ENCODE data around the gene FUZ. TPM values are rescaled to one million over a fixed set of nuclear protein-coding genes. Genes with fewer than 3 reads are reported as not detected.

FUZ gene
- polyA plus RNA-seq, 1 of the 3 experiments (the other 2 are of a cell fraction), result 29.9 TPM

GRCh38 chr19:49761249-49761624, 51.9 kb downstream of the FUZ start:
- H3K27ac ChIP-seq (ENCODE audit: low read depth in 2 of 2, low read length in 1 of 2), result no peak overlapping the region

DNA sequence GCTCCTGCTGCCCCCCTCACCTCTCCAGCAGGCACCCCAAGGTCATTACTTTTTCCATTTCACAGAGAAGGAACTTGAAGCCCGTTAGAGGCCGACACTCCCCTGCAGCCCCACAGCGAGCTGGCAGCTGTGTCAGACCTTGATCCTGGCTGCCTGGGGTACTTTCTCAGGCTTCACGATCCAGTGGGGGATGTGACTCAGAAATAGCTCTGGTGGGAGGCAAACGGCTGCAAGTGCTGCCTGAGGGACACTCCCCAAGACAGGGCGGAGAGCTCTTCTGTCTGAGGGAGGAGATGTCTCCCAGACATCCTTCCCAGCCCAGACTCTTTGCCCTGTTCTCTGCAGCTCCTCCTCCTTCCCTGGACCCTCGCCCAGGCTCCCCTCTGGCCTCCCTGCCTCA, 54.8 kb downstream of the FUZ start:
- POLR2A ChIA-PET, result no interaction called here
- H3K27ac ChIP-seq (ENCODE audit: low read depth in 2 of 2, low read length in 1 of 2), result peak overlapping the region in 1 of 2 experiments; percentile 13; a peak in 2 of 4 replicates
- no peak for TF ChIP-seq SIN3A (IDR thresholded peaks at IDR 0.05; ENCODE audit: borderline replicate concordance, low read depth, low read length)
- TF ChIP-seq GATA2 (CRISPR knock-in tag; IDR thresholded peaks at IDR 0.05), result no peak
- TF ChIP-seq, protein P1, sequence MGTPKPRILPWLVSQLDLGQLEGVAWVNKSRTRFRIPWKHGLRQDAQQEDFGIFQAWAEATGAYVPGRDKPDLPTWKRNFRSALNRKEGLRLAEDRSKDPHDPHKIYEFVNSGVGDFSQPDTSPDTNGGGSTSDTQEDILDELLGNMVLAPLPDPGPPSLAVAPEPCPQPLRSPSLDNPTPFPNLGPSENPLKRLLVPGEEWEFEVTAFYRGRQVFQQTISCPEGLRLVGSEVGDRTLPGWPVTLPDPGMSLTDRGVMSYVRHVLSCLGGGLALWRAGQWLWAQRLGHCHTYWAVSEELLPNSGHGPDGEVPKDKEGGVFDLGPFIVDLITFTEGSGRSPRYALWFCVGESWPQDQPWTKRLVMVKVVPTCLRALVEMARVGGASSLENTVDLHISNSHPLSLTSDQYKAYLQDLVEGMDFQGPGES (IDR thresholded peaks at IDR 0.05; ENCODE audit: low read depth, low read length), result no peak
- TF ChIP-seq EP300 (IDR thresholded peaks at IDR 0.05; ENCODE audit: borderline replicate concordance in 1 of 2, low read depth in 1 of 2, low read length in 1 of 2), result no peak
- TF ChIP-seq ZBTB33 (IDR thresholded peaks at IDR 0.05; ENCODE audit: borderline replicate concordance, low read depth), result no peak
- TF ChIP-seq, protein P2, sequence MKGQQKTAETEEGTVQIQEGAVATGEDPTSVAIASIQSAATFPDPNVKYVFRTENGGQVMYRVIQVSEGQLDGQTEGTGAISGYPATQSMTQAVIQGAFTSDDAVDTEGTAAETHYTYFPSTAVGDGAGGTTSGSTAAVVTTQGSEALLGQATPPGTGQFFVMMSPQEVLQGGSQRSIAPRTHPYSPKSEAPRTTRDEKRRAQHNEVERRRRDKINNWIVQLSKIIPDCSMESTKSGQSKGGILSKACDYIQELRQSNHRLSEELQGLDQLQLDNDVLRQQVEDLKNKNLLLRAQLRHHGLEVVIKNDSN (IDR thresholded peaks at IDR 0.05; ENCODE audit: borderline replicate concordance, low read depth), result no peak
- no peak for TF ChIP-seq POLR2AphosphoS5 (IDR thresholded peaks at IDR 0.05; ENCODE audit: low read depth, low read length)
- no peak for TF ChIP-seq CHD2 (IDR thresholded peaks at IDR 0.05; ENCODE audit: low read length, partially characterized antibody)
- no peak for TF ChIP-seq TAF1 (IDR thresholded peaks at IDR 0.05; ENCODE audit: borderline replicate concordance, low read depth, low read length)
- no peak for TF ChIP-seq USF2 (IDR thresholded peaks at IDR 0.05; ENCODE audit: borderline replicate concordance, low read depth, low read length)
- no peak for TF ChIP-seq NRF1 (IDR thresholded peaks at IDR 0.05; ENCODE audit: low read depth, low read length)
- TF ChIP-seq NFIC (IDR thresholded peaks at IDR 0.05; ENCODE audit: borderline replicate concordance), result no peak
- TF ChIP-seq YY1 (IDR thresholded peaks at IDR 0.05; ENCODE audit: low read depth), result no peak
- TF ChIP-seq MXI1 (IDR thresholded peaks at IDR 0.05; ENCODE audit: low read depth, low read length), result no peak
- TF ChIP-seq, protein P3, sequence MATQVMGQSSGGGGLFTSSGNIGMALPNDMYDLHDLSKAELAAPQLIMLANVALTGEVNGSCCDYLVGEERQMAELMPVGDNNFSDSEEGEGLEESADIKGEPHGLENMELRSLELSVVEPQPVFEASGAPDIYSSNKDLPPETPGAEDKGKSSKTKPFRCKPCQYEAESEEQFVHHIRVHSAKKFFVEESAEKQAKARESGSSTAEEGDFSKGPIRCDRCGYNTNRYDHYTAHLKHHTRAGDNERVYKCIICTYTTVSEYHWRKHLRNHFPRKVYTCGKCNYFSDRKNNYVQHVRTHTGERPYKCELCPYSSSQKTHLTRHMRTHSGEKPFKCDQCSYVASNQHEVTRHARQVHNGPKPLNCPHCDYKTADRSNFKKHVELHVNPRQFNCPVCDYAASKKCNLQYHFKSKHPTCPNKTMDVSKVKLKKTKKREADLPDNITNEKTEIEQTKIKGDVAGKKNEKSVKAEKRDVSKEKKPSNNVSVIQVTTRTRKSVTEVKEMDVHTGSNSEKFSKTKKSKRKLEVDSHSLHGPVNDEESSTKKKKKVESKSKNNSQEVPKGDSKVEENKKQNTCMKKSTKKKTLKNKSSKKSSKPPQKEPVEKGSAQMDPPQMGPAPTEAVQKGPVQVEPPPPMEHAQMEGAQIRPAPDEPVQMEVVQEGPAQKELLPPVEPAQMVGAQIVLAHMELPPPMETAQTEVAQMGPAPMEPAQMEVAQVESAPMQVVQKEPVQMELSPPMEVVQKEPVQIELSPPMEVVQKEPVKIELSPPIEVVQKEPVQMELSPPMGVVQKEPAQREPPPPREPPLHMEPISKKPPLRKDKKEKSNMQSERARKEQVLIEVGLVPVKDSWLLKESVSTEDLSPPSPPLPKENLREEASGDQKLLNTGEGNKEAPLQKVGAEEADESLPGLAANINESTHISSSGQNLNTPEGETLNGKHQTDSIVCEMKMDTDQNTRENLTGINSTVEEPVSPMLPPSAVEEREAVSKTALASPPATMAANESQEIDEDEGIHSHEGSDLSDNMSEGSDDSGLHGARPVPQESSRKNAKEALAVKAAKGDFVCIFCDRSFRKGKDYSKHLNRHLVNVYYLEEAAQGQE (IDR thresholded peaks at IDR 0.05; ENCODE audit: low read depth, low read length), result no peak
- TF ChIP-seq MAX (IDR thresholded peaks at IDR 0.05; ENCODE audit: low read depth), result no peak
- TF ChIP-seq GABPA (IDR thresholded peaks at IDR 0.05; ENCODE audit: low read depth), result no peak

More at GRCh38 chr19:49761249-49761624, 51.9 kb downstream of the FUZ start:
- ChIA-PET POLR2A (no interaction called here), CTCF (interaction anchor here (1.0 to 1.8 kb wide), 3 partner anchors 10 to 89 kb away, joined by 3 read pairs; no protein-coding TSS in a partner anchor)
- no peaks in the 10 kb centered on the region for H3K9me3 ChIP-seq
- H3K4me2 ChIP-seq, result no peak overlapping the region
- no peak overlapping the region for H3K4me3 ChIP-seq (ENCODE audit: low read depth in 2 of 2, low read length in 1 of 2)
- no peak overlapping the region for H3K9ac ChIP-seq
- H3K79me2 ChIP-seq (ENCODE audit: insufficient read depth), result no peaks in the 10 kb centered on the region
- WGBS (ENCODE audit: low lambda C conversion rate), result 91% methylated on average over 1 of the region's 1 CpG
- H3K27me3 ChIP-seq (ENCODE audit: insufficient read depth), result no peaks in the 10 kb centered on the region
- peaks cover 6 to 17% of the 10 kb centered on the region in 2 experiments; a peak in 3 of 4 replicates for H3K4me1 ChIP-seq (ENCODE audit: control insufficient read depth in 1 of 2, insufficient read depth in 2 of 2, low read depth in 1 of 2, low read length in 1 of 2)
- H3K9me2 ChIP-seq, result no peaks in the 10 kb centered on the region
- H3K36me3 ChIP-seq (replicated peaks in 1 of 2; ENCODE audit: control insufficient read depth in 1 of 2, insufficient read depth in 2 of 2, low read length in 1 of 2), result no peaks in the 10 kb centered on the region
- TF ChIP-seq RXRA (IDR thresholded peaks at IDR 0.05; ENCODE audit: borderline replicate concordance, low read depth), result no peak
- TF ChIP-seq JUND (IDR thresholded peaks at IDR 0.05), result no peak
- TF ChIP-seq EZH2phosphoT487 (IDR thresholded peaks at IDR 0.05; ENCODE audit: borderline replicate concordance, low read depth), result no peak
- TF ChIP-seq RFX5 (IDR thresholded peaks at IDR 0.05; ENCODE audit: low read length), result no peak
- H2AFZ ChIP-seq (ENCODE audit: low read depth), result peak overlapping the region; percentile 30; the same call in 1 of the 2 replicates
- H3F3A ChIP-seq (replicated peaks; ENCODE audit: insufficient read depth), result peaks cover 14% of the 10 kb centered on the region
- no peaks in the 10 kb centered on the region for H4K20me1 ChIP-seq (ENCODE audit: insufficient read depth)
- no peak for DNase-seq

More for the DNA sequence above, 54.8 kb downstream of the FUZ start:
- H4K20me1 ChIP-seq (ENCODE audit: insufficient read depth), result no peaks in the 10 kb centered on the region
- no peaks in the 10 kb centered on the region for H3K27me3 ChIP-seq (ENCODE audit: insufficient read depth)
- 0 out of 2 replicates have a peak, but pooled peaks cover 7% of the 10 kb centered on the region for H3K9me3 ChIP-seq
- no peak overlapping the region; the same call in 1 of the 2 replicates for H3K9ac ChIP-seq
- 17% methylated on average over 6 of the region's 7 CpGs for WGBS (ENCODE audit: low lambda C conversion rate)
- H3K36me3 ChIP-seq (replicated peaks in 1 of 2; ENCODE audit: control insufficient read depth in 1 of 2, insufficient read depth in 2 of 2, low read length in 1 of 2), result no peaks in the 10 kb centered on the region
- peak overlapping the region; percentile 89 for H2AFZ ChIP-seq (ENCODE audit: low read depth)
- H3K4me1 ChIP-seq (ENCODE audit: control insufficient read depth in 1 of 2, insufficient read depth in 2 of 2, low read depth in 1 of 2, low read length in 1 of 2), result peaks cover 0 to 6% of the 10 kb centered on the region in 2 experiments; a peak in 1 of 4 replicates
- H3K4me2 ChIP-seq, result no peak overlapping the region
- H3K9me2 ChIP-seq, result no peaks in the 10 kb centered on the region
- no peaks in the 10 kb centered on the region for H3K79me2 ChIP-seq (ENCODE audit: insufficient read depth)
- no peak for DNase-seq
- no peak overlapping the region for H3K4me3 ChIP-seq (ENCODE audit: low read depth in 2 of 2, low read length in 1 of 2)
- peaks cover 17% of the 10 kb centered on the region for H3F3A ChIP-seq (replicated peaks; ENCODE audit: insufficient read depth)
- CTCF ChIA-PET, result no interaction called here

Data from SK-N-SH (cell line).